Esophagus (tissue), 2 donors: Measurements from ENCODE around the gene THBS3. TPM values are rescaled to one million over a fixed set of nuclear protein-coding genes. Genes with fewer than 3 reads are reported as not detected.
"Not testable (repeated sequence)": the region's sequence is repeated elsewhere in the genome, so short reads cannot be mapped to it uniquely, and the experiment has no call there.

Experiments
- H3K27ac ChIP-seq, 2 donors: one replicate each; pipeline ENCODE4 v1.5.1; 2013; ENCODE audit warnings: low read depth in 2 of 2, mild to moderate bottlenecking in 2 of 2, inconsistent platforms in 1 of 2, low read length in 1 of 2, moderate library complexity in 1 of 2
- H3K27me3 ChIP-seq, 2 donors: one replicate each; pipeline ENCODE4 v1.6.1; 2013; ENCODE audit warnings: low read length in 2 of 2, control low read depth in 1 of 2, mild to moderate bottlenecking in 1 of 2; ENCODE audit not compliant: insufficient read depth in 2 of 2, control insufficient read depth in 1 of 2
- H3K36me3 ChIP-seq, 2 donors: one replicate each; pipeline ENCODE4 v1.6.1; 2013; ENCODE audit warnings: low read length in 1 of 2; ENCODE audit not compliant: control insufficient read depth in 2 of 2, insufficient read depth in 2 of 2
- H3K4me1 ChIP-seq, 2 donors: one replicate each; pipeline ENCODE4 v1.6.1; 2013; ENCODE audit warnings: low read length in 1 of 2; ENCODE audit not compliant: control insufficient read depth in 2 of 2, insufficient read depth in 2 of 2
- H3K4me3 ChIP-seq, 2 donors: one replicate each; pipeline ENCODE4 v1.5.1; 2013; ENCODE audit warnings: low read length in 2 of 2, mild to moderate bottlenecking in 2 of 2, low read depth in 1 of 2, moderate library complexity in 1 of 2
- H3K9me3 ChIP-seq, 2 donors: one replicate each; pipeline ENCODE4 v1.6.1; 2013; ENCODE audit warnings: mild to moderate bottlenecking in 2 of 2, low read depth in 1 of 2, low read length in 1 of 2, moderate library complexity in 1 of 2; ENCODE audit not compliant: control insufficient read depth in 2 of 2, insufficient read depth in 1 of 2
- WGBS, 2 donors: extraction: QIAGEN DNeasy Blood & Tissue Kit; methylation state at CpG; one replicate each; pipeline ENCODE4 v1.1.7; 2013; 5-methylcytosine and 5-hydroxymethylcytosine counted together
- polyA plus RNA-seq, 2 donors: library from polyadenylated mRNA; stranded (reverse); fragments of 200-250 nt; gene quantifications; one replicate each; pipeline ENCODE4 v1.2.3, GENCODE V29; 2013
- donor health status: healthy with polysubstance abuse.
- donor health status: Bipolar disorder and iron deficiency.

The THBS3 gene
- polyA plus RNA-seq, 2 donors = 12.9 to 41.5 TPM

DNA sequence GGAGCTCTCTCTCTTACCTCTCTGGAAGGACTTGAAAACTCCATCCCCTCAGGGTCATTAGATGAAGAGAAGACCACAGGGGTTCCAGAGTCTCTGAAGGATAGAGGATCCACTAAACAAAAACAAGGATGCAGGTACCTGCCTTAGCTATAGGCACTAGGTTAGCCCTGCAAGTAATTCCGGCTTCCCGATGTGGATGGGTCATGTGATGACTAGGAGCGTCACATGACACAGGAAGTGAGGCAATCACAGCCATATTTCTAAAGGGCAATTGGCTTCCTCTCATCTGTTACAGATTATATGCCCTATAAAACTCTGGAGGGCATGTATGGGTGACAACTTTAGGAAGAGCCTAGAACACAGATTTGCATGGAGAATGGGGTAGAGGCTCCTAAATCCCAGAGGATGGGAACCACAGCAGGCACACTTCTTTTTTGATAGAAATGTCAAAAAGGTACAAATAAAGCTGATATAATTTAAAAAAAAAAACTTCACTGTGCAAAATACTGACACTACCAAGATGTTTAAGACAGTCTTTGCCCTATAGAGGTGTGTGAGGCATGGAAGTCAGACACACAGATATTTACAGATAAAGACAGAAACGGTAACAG, 33.5 kb upstream of the THBS3 start:
- 11 to 16% methylated on average over 4 of the region's 4 CpGs for WGBS, 2 donors
- Histone ChIP-seq H3K27ac (peak overlapping the region in 1 of 2 donors; percentile 83), H3K4me3 (peak overlapping the region; percentile 19 to 42)

DNA sequence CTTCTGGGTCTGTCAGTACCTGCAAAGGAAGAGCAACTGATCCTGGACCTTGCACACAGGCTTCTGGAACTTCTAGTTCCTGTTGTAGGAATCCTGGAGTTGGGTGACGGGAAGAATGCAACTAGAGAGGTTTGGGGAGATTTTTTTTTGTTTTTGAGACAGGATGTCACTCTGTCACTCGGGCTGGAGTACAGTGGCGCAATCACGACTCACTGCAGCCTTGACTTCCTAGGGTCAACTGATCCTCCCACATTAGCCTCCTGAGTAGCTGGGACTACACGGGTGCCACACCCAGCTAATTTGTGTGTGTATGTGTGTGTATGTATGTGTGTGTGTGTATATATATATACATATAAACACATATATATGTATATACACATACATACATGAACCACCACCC, 28.8 kb upstream of the THBS3 start:
- peaks cover 0 to 4% of the 10 kb centered on the region in 2 donors for H3K4me1 ChIP-seq
- H3K9me3 ChIP-seq = no peaks in the 10 kb centered on the region
- H3K27me3 ChIP-seq = no peaks in the 10 kb centered on the region
- 76 to 79% methylated on average over 5 of the region's 5 CpGs for WGBS, 2 donors
- H3K27ac ChIP-seq = peak overlapping the region in 1 of 2 donors; percentile 0
- H3K4me3 ChIP-seq = no peak overlapping the region
- peaks cover 6 to 17% of the 10 kb centered on the region in 2 donors for H3K36me3 ChIP-seq

More for the DNA sequence above, 33.5 kb upstream of the THBS3 start:
- H3K4me1 ChIP-seq = peaks cover 0 to 9% of the 10 kb centered on the region in 2 donors
- H3K9me3 ChIP-seq = no peaks in the 10 kb centered on the region
- peaks cover 3 to 8% of the 10 kb centered on the region in 2 donors for H3K36me3 ChIP-seq
- H3K27me3 ChIP-seq = no peaks in the 10 kb centered on the region

DNA sequence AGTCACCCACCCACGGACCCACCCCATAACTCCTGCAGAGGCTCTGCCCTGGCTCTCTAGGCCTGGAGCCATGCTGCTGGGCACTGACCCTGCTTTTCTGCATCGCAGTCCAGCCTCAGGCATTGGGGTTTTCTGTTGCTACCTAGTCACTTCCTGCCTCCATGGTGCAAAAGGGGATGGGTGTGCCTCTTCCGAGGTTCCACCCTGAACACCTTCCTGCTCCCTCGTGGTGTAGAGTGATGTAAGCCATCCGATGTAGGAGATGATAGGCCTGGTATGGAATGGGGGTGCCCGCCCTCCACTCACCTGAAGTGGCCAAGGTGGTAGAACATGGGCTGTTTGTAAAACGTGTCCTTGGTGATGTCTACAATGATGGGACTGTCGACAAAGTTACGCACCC, 27.7 kb upstream of the THBS3 start:
- 78 to 85% methylated on average over 5 to 8 of the region's 9 CpGs for WGBS, 2 donors
- H3K4me3 ChIP-seq, H3K27ac ChIP-seq, H3K4me1 ChIP-seq, H3K9me3 ChIP-seq, H3K27me3 ChIP-seq: not testable (repeated sequence)
- H3K36me3 ChIP-seq = peaks cover 6 to 17% of the 10 kb centered on the region in 2 donors

DNA sequence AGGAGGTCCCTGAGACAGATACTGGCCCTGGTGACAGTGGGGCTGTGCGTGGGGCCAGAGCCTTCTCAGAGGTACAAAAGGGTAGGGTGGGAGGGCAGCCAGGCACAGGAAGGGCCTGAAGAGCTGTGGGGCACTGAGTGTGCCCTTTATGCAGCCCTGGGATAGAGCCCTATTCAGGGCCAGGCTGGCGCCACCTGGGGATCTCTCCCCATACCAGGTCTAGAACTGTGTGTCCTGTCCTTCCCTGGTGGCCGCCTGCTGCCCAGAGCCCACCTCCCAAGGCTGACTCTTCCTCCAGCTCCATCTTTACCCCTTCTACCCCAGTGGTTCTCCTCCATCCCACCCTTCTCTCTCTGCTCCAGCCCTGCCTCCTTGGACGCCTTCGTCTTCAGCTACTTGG, 25.8 kb upstream of the THBS3 start:
- not testable (repeated sequence) for H3K4me3 ChIP-seq, H3K27me3 ChIP-seq, H3K27ac ChIP-seq, H3K9me3 ChIP-seq, H3K4me1 ChIP-seq
- peaks cover 6 to 17% of the 10 kb centered on the region in 2 donors for H3K36me3 ChIP-seq
- WGBS, 2 donors = 92 to 100% methylated on average over 1 of the region's 5 CpGs

DNA sequence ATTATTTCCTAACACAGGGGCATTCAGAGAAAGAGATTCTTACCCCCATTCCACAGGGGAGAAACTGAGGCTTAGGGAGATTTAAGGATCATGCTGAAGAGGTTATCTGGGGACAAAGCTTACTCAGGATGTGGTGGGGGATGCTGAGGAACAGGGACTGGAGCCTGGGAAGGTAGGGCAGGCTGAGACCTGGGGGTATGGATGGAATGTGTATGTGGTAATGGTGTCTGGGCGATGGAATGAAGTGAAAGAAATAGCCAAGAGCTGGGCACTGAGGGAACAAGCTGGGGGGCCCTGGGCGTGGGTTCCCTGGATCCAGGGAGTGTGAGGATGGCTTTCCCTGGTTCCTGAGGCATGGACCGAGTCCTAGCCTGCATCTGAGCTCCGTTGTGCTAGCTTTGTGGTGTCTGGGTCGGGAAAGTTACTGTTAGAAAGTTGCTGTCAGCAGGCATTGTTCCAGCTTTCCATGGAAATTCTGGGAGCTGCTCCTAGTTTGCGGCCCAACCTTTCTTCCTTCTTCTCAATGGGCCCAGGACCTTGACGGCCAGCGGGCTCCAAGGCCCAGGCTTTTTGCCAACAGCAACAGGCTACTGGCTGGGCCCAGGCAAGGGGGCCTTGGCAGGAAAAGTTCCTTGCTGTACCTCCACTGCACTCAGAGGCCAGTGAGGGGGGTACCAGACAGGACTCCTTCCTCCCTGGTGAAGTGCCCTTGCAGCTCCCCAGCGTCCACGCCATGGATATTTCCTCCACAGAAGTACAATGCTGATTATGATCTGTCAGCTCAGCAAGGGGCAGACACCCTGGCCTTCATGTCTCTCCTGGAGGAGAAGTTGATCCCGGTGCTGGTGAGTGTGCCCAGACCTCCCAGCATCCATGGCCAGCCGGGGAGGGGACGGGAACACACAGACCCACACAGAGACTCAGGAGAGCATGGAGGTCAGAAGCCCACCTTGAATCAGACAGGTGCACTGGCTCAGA, 24.6 kb upstream of the THBS3 start:
- H3K4me1 ChIP-seq, H3K4me3 ChIP-seq, H3K27me3 ChIP-seq, H3K9me3 ChIP-seq: not testable (repeated sequence)
- 54 to 56% methylated on average over 13 of the region's 13 CpGs for WGBS, 2 donors
- H3K27ac ChIP-seq = peak overlapping the region in 1 of 2 donors; percentile 8
- peaks cover 3 to 13% of the 10 kb centered on the region in 2 donors for H3K36me3 ChIP-seq

DNA sequence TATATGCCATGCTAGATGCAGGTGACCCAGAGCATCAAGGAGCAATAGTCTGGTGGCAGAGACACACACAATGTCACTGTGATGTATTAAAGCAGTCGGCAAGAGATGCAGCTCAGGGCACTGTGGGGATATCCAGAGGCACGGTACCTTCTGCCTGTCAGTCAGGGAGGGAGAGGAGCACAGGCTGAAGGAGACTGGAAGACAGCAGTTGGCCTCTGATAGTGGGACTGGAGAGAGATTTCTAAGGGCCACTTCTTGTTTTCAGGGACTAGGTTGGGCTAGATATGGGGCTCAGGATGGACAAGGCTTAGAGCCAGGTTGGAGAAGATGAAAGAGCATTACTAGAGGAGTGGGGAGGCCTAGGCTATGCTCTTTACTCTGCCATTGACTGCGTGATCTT, 23.6 kb upstream of the THBS3 start:
- WGBS, 2 donors = 70 to 84% methylated on average over 3 of the region's 3 CpGs
- not testable (repeated sequence) for H3K4me1 ChIP-seq, H3K9me3 ChIP-seq, H3K4me3 ChIP-seq, H3K27me3 ChIP-seq, H3K27ac ChIP-seq
- H3K36me3 ChIP-seq = peaks cover 3 to 11% of the 10 kb centered on the region in 2 donors

DNA sequence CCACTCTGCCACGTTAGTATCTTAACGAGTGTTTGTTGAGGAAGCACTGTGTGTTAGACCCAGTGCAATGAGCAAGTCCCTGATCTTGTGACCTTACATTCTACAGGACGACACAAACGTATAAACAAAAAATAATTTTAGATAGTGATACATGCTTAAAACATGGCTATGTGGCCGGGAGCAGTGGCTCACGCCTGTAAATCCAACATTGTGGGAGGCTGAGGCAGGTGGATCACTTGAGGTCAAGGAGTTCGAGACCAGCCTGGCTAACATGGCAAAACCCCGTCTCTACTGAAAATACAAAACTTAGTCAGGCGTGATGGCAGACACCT, 20.4 kb upstream of the THBS3 start:
- peaks cover 0 to 4% of the 10 kb centered on the region in 2 donors for H3K4me1 ChIP-seq
- no peaks in the 10 kb centered on the region for H3K9me3 ChIP-seq
- peak overlapping the region; percentile 24 to 82 for H3K4me3 ChIP-seq
- H3K27ac ChIP-seq = peak overlapping the region; percentile 64 to 88
- H3K36me3 ChIP-seq = no peaks in the 10 kb centered on the region
- 51% methylated on average over 9 of the region's 9 CpGs for WGBS, 2 donors
- no peaks in the 10 kb centered on the region for H3K27me3 ChIP-seq

DNA sequence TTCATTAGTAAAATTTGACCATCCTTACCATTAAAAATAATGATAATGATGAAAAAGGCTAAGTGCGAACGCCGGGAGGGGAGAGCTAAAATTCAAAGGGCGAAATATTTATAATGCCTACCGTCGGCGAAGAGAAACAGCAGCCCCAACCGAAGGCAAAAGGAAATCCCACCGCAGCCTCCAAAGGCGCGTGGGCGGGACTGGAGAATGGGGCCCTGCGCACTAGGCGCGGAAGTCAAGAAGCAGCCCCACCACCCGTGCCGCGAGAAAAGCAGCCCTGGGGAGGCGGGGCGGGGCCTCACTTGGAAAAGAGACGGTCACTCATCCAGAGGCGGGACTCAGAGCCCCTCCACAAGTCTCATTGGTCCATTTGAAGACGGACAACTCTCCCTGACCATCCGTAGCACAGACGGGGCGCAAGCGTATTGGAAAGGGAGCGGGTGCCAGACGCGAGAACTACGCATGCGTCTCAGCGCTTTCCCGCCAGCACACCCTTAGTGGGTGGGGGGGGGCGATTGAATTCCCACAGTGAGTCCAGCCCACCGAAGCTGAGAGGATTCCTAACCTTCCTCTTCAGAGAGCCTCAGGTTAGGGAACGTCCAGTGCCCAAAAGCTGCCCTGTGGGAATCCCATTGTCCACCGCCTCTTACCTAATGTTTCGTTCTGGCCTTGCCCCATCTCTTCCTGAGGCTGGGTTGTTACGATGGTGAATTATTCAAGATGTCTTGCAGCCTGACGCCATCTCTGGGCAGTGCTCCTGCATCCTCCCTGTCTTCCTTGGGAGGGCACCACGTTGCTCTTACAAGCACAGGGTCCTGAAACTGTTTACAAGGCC, 19.8 kb upstream of the THBS3 start:
- Histone ChIP-seq H3K36me3 (no peaks in the 10 kb centered on the region), H3K9me3 (no peaks in the 10 kb centered on the region), H3K27me3 (no peaks in the 10 kb centered on the region), H3K27ac (peak overlapping the region; percentile 74 to 92), H3K4me3 (peak overlapping the region; percentile 44 to 82), H3K4me1 (peaks cover 0 to 4% of the 10 kb centered on the region in 2 donors)
- whole genome bisulfite sequencing, 2 donors = 0 to 1% methylated on average over 42 of the region's 42 CpGs

DNA sequence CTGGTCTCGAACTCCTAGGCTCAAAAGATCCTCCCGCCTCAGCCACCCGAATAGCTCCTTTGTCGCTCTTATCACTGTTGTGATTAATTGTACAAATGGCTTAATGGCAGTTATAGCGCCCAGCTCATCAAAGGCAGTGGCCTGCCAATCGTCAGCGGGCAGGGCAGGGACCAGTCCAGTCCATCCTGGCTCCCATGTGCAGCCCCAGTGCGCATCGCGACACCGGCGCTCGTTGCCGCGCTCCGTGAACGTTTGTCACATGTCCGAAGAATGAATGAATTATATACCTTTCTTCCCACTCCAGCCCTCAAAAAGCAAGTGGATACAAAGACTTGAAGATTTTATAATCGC, 19.2 kb upstream of the THBS3 start:
- Histone ChIP-seq H3K27ac (peak overlapping the region; percentile 74 to 77), H3K4me3 (peak overlapping the region; percentile 44 to 82), H3K36me3 (no peaks in the 10 kb centered on the region), H3K27me3 (no peaks in the 10 kb centered on the region), H3K4me1 (peaks cover 0 to 4% of the 10 kb centered on the region in 2 donors), H3K9me3 (no peaks in the 10 kb centered on the region)
- WGBS, 2 donors = 0 to 1% methylated on average over 19 of the region's 19 CpGs
